Suppressor macrophage treated with lipopolysaccharide for 4 hours (primary cell): ENCODE measurements around the gene MGRN1.

Source experiments
- DNase-seq: peaks from one replicate; pipeline ENCODE4 v3.0.0-alpha.2; 2020

MGRN1 gene

GRCh38 chr16:4700997-4701743 lies 76.5 kb downstream of the MGRN1 start:
- no peak for DNase-seq

DNA sequence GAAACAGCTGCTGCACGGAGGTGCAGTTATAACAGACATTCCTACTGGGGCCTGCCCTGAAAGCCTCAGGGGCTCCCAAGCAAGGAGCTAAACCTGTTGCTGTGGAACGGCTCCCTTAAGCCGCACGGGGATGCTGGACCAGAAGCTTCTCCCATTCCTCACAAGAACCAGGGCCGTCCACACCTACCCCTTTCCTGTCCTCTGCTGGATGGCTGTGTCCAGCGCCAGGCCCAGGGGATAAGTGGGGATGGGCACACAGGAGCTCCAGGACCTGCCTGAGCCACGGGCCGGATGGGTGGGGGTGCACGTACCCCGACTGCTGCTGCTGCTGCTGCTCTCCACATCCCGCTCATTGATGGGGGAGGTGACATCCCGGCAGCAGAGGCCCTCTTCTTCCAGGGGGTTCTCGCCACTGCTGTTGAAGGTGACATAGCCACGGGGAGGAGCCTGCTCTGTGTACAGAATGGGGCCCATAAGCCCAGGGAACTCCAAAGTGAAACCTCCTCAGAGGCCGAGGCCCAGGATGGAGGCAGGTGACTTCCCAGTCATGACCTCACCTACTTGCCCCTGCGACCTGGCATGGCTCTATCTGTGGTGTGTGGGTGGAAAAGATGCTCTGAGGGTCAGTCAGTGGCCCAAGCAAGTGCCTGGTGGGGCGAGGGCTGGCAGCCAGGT lies 77.3 kb downstream of the MGRN1 start:
- no peak for DNase-seq

DNA sequence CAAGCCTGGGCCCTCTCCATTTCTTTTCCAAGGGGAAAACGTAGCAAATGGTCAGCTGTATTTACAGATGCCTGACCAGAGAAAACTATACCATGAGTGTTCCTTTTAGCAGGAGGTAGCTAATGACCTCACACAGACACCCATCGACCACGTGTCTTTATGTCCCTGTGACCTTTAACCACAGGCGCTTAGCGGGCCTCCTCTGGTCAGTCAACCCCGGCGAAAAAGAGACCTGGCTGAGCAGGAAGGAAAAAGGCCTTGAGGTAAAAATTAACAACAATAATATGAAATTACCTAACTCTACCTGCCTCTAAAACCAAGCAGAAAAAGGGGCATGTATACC lies 77.8 kb downstream of the MGRN1 start:
- no peak for DNase-seq

DNA sequence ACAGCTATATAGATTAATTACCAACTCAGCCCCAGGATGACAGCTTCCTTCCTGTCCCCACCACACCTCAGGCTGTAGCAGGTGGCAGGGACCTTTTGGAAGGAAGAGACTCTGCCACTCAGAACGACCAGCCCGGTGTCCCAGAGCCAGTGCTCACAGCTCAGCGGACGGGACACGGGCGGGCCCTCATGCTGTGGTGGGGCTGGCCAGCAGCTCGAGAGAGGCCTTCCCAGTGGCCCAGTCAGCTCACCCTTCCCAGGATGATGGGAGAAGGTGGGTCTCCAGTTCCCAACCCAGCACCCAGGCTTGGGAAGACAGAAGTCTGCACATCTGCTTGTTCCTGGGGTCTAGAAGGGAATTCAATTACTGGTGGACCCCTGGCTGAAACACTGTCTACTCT lies 79.3 kb downstream of the MGRN1 start:
- no peak for DNase-seq

- DNase-seq = no peak
Measured at GRCh38 chr16:4704491-4704890, 79.9 kb downstream of the MGRN1 start.

DNA sequence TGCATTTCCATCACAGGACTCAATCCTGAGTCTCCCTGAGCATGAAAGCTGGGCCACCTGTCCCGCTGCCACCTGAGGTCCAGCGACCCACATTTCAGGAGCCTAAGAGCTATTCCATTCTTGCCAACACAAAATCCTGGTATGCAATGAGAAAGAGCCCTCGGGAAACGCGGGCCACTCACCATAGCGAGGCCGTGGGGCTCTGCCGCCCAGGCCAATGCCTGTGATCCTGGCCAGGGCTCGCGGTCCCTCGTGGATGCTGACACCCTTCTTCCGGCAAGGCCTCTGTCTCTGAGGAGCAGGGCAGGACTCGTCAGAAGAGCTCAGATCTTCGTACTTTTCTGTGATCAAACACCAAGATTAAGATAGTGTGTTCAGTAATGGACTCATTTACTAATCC lies 80.3 kb downstream of the MGRN1 start:
- DNase-seq = no peak

GRCh38 chr16:4706871-4707270 lies 82.2 kb downstream of the MGRN1 start:
- DNase-seq = no peak

DNA sequence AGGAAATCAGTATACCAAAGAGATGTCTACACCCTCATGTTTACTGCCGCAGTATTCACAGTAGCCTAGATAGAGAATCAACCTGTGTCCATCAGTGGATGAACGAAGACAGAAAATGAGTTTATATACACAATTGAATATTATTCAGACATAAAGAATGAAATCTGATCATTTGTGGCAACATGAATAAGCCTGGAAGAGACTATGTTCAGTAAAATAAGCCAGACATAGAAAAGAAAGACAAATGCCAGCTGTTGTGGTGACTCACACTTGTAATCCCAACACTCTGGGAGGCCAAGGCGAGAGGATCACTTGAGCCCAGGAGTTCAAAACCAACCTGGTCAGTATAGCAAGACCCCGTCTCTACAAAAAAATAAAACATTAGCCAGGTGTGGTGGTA lies 84.9 kb downstream of the MGRN1 start:
- no peak for DNase-seq

GRCh38 chr16:4713663-4714501 lies 89.3 kb downstream of the MGRN1 start:
- DNase-seq = no peak

DNA sequence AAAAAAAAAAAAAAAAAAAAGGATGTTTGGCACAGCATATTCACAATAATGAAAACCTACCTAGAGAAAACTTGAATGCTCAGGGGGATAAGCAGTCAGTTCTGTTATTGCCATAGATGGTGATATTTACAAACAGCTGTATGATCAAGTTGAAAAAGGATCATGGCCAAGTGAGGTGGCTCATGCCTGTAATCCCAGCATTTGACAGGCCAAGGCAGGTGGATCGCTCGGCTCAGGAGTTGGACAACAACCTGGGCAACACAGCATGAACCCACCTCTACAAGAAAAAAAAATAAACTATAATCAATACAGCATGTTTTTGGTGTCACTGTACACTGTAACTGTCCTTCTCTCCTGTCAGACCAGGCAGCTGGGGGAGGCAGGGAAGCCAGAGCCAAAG lies 90.4 kb downstream of the MGRN1 start:
- DNase-seq = no peak

DNA sequence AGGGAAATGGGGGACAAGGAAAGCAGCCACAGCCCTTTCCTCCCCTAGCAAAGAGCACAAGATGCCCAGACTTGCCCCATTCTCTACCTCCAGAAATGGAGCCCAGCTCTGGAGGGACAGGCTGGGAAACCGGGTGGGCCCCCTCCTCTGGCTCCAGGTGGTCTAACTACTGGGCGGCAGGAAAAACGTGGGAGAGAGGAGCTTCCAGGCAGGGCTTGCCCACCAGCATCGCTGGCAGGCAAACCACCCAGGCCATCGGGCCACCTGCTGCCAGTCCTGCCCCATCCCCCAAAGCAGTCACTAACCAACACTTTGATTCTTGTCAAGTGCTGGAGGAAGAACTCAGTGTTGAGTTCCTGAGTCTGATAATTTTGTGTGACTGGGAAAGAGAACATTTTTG lies 93.8 kb downstream of the MGRN1 start:
- no peak for DNase-seq

- DNase-seq = no peak
Measured at GRCh38 chr16:4723071-4723767, 98.6 kb downstream of the MGRN1 start.

DNA sequence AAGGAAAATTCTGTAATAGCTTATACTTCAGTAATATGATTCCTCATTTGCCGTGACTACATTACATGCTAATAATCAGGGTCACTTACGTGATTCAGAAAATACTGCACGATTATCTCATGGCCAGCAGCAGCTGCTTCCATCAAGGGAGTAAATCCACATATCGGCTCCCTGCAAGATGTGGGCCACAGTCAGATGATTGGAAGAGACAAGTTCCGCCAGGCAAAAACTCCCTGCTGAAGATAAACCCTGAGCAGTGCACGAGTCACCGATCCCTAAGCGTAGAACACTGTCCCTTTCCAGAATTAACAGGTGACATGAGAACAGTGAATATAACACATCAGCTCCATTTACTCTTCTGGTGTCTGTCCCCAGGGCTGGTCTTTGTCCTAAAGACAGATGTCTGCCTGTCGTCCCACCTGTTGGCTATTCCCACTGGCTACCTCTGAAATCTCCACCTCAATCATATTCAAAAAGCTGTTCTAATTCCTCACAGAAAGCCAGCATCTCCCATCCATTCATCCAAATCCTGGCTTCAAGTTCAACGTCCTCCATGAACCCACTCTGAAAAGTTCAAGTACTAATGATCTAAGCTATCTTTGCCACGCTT lies 100.1 kb downstream of the MGRN1 start:
- no peak for DNase-seq

DNA sequence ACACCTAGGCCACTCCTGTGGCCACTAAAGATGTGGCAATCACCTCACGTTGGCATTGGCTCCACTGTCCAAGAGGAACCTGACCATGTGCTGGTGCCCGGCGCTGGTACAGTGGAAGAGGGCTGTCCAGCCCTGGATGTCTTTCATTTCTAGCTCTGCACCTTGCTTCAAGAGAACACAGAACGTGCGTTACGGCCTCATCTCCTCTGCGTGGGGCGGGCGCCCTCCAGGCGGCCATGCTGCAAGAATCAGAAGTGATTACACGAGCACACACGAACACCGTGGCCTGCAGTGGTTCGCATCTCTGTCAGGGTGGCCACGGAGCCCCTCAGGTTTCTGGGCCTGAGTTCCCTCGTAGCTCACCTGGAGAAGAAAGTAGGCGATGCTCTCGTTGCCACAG lies 102.0 kb downstream of the MGRN1 start:
- DNase-seq = no peak

DNA sequence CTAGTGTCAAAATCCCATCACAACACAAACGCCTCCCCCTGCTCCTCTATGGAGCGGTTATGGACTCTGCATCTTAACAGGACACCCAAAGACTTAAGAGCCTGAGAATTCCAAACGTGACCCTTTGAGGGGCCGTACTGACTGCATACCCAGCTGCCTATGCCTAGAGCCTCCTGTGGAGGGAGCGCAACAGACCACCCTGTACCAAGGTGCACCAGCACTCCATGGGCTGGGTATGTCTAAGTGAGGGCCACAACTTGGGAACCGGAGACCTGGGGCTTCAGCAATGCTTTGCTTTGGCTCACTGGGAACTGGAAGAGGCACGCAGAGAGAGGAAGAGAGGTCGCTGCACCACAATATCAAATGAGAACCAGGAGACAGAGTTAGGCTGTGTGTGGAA lies 104.0 kb downstream of the MGRN1 start:
- no peak for DNase-seq

- DNase-seq = no peak
Measured at GRCh38 chr16:4729876-4730275, 105.2 kb downstream of the MGRN1 start.

GRCh38 chr16:4733211-4733742 lies 108.7 kb downstream of the MGRN1 start:
- no peak for DNase-seq

- DNase-seq = no peak
Measured at GRCh38 chr16:4733747-4734062, 109.1 kb downstream of the MGRN1 start.

- peak; percentile 98 for DNase-seq
Measured at GRCh38 chr16:4734063-4734729, 109.6 kb downstream of the MGRN1 start, which contains the start of the genes ANKS3 and DNAAF8. Gene ANKS3 (minus strand): TSS chr16:4734271. CDS start chr16:4730149, 4,122 bp downstream. Gene DNAAF8 (plus strand): TSS chr16:4734537. CDS start chr16:4736515, 1,978 bp downstream.

DNA sequence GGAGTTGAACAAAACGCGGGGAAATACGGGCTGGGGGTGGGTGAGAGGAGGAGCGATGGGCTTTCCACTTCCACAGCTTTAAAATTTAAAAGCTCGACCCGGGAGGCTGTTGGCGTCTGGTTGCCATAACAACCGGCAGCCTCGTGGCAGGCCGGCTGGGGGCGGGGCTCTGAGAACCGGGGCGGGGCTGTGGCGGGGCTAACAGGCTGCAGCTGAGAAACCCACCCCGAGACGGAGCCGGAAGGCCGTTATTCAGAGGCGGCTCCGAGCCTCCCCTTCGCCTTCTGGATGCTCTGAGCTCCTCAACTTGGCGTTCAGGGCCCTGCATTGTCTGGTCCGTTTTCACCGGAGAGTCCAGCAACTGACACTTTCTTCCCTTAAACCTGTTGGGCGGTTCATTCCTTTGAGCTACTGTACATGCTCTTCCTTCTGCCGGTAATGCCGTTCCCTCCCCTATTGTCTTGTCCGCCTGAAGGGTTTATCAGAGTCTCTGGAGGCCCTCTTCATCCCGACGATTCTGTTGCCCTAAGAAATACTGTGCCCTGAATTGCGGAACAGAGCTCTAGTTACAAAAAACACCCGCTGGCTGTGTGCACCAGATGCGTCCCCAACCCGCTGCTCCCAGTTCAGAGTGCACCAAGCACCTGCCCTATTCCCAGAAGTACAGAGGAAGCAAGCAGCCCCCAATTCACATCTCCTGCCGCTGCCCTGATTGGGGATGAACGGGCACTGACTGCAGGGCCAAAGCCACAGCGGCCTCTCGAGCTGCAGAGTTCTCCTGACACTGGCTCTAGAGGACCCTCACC lies 110.3 kb downstream of the MGRN1 start:
- peak; percentile 91 for DNase-seq

- no peak for DNase-seq
Measured at GRCh38 chr16:4736546-4736945, 111.9 kb downstream of the MGRN1 start.
